Esophagus muscularis mucosa (tissue), 4 donors: Measurements from ENCODE around the gene CCDC88C. TPM values are rescaled to one million over a fixed set of nuclear protein-coding genes. Genes with fewer than 3 reads are reported as not detected.

Experiments used
- DNase-seq: peaks from one replicate; pipeline ENCODE4 v3.0.0-alpha.2; 2017; ENCODE audit errors: extremely low spot score
- H3K27ac ChIP-seq, 4 donors: fragments of 200-600 bp; sonication (generic); replicated peaks in 1 of 4; 1 replicate in 3 of 4; 2 replicates in 1 of 4; pipeline ENCODE4 v1.5.1; 2016 to 2019; ENCODE audit warnings: mild to moderate bottlenecking in 1 of 4
- H3K27me3 ChIP-seq, 4 donors: fragments of 200-600 bp; sonication (generic); one replicate each; pipeline versions ENCODE4 v1.5.1 to v1.6.0; 2016 to 2019
- H3K36me3 ChIP-seq, 4 donors: fragments of 200-600 bp; sonication (generic); one replicate each; pipeline ENCODE4 v1.5.1; 2016 to 2019
- H3K4me1 ChIP-seq, 4 donors: fragments of 200-600 bp; sonication (generic); one replicate each; pipeline ENCODE4 v1.5.1; 2016 to 2019
- H3K4me3 ChIP-seq, 4 donors: fragments of 200-600 bp; sonication (generic); 1 replicate in 2 of 4; 2 replicates in 2 of 4; pipeline ENCODE4 v1.5.1; 2016 to 2019; ENCODE audit warnings: mild to moderate bottlenecking in 4 of 4, moderate library complexity in 1 of 4
- H3K9me3 ChIP-seq, 4 donors: fragments of 200-600 bp; sonication (generic); 1 replicate in 3 of 4; 2 replicates in 1 of 4; pipeline ENCODE4 v1.5.1; 2016 to 2019
- EP300 ChIP-seq: sonication (generic); formaldehyde crosslinking; IDR thresholded peaks from one replicate; pipeline ENCODE4 v1.6.1; 2017; ENCODE audit warnings: antibody characterized with exemption
- POLR2A ChIP-seq: fragments of 450-650 bp; IDR thresholded peaks from one replicate; pipeline ENCODE4 v1.6.1; 2017; ENCODE audit warnings: antibody characterized with exemption, moderate library complexity, mild to moderate bottlenecking, low read depth
- POLR2AphosphoS5 ChIP-seq, 2 donors: sonication (generic); formaldehyde crosslinking; IDR thresholded peaks; one replicate each; pipeline ENCODE4 v1.6.1; 2017; ENCODE audit warnings: antibody characterized with exemption in 2 of 2
- WGBS: methylation state at CpG from one replicate; pipeline ENCODE4 v1.1.5; 2018; 5-methylcytosine and 5-hydroxymethylcytosine counted together
- intact Hi-C: fragments of 100-400 bp; cut with DNase I; formaldehyde crosslinking; loops from one replicate; pipeline ENCODE4 v1.15.1; 2023
- total RNA-seq, 4 donors: library from RNA; depleted of rRNA; stranded (reverse); fragments of >200 nt; gene quantifications; one replicate each; pipeline versions ENCODE4 v1.1.0 to v1.2.1, GENCODE V29; 2016
- TF ChIP-seq, protein P1 (sequence below), 3 experiments: fragments of 200-600 bp in 2 of 3; fragments of 450-650 bp in 1 of 3; sonication (generic) in 2 of 3; IDR thresholded peaks; one replicate each; pipeline ENCODE4 v1.5.1; 2017 to 2019; ENCODE audit warnings: antibody characterized with exemption in 3 of 3, mild to moderate bottlenecking in 2 of 3, moderate library complexity in 1 of 3

Gene CCDC88C
- total RNA-seq, 4 donors from 2014 or later, result 4.2 to 6.3 (median 5.6) TPM

- no peaks in the 10 kb centered on the region for H3K9me3 ChIP-seq
- no peak overlapping the region for H3K4me3 ChIP-seq
- H3K36me3 ChIP-seq, result peaks cover 0 to 31% (median under 1%) of the 10 kb centered on the region in 4 donors
- no peak overlapping the region for H3K27ac ChIP-seq
- no peaks in the 10 kb centered on the region for H3K27me3 ChIP-seq
- 92% methylated on average over 12 of the region's 14 CpGs for WGBS
- no peak for DNase-seq
- peaks cover 5 to 23% (median 12%) of the 10 kb centered on the region in 4 donors for H3K4me1 ChIP-seq
- TF ChIP-seq, protein P1, sequence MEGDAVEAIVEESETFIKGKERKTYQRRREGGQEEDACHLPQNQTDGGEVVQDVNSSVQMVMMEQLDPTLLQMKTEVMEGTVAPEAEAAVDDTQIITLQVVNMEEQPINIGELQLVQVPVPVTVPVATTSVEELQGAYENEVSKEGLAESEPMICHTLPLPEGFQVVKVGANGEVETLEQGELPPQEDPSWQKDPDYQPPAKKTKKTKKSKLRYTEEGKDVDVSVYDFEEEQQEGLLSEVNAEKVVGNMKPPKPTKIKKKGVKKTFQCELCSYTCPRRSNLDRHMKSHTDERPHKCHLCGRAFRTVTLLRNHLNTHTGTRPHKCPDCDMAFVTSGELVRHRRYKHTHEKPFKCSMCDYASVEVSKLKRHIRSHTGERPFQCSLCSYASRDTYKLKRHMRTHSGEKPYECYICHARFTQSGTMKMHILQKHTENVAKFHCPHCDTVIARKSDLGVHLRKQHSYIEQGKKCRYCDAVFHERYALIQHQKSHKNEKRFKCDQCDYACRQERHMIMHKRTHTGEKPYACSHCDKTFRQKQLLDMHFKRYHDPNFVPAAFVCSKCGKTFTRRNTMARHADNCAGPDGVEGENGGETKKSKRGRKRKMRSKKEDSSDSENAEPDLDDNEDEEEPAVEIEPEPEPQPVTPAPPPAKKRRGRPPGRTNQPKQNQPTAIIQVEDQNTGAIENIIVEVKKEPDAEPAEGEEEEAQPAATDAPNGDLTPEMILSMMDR (IDR thresholded peaks at IDR 0.05), result no peak
- TF ChIP-seq EP300, result no peak
- no peak for TF ChIP-seq POLR2AphosphoS5 (IDR thresholded peaks at IDR 0.05)
- no peak for TF ChIP-seq POLR2A
- intact Hi-C loops, result loop anchor here (10.0 kb wide), 1 partner anchor 218 kb away; the partner anchor contains the start of gene RPS6KA5
Measured at GRCh38 chr14:91282954-91283645, 134.5 kb downstream of the CCDC88C start.

GRCh38 chr14:91281346-91281745 is 136.3 kb downstream of the CCDC88C start:
- peaks cover 0 to 45% (median 9%) of the 10 kb centered on the region in 4 donors for H3K36me3 ChIP-seq
- H3K4me1 ChIP-seq, result peaks cover 5 to 23% (median 12%) of the 10 kb centered on the region in 4 donors
- no peak for DNase-seq
- WGBS, result 95% methylated on average over 9 of the region's 9 CpGs
- H3K4me3 ChIP-seq, result no peak overlapping the region
- no peak overlapping the region for H3K27ac ChIP-seq
- H3K27me3 ChIP-seq, result no peaks in the 10 kb centered on the region
- intact Hi-C loops, result loop anchor here (10.0 kb wide), 1 partner anchor 217 kb away; the partner anchor contains the start of gene RPS6KA5
- TF ChIP-seq POLR2AphosphoS5 (IDR thresholded peaks at IDR 0.05) (no peak), POLR2A (no peak)
- H3K9me3 ChIP-seq, result no peaks in the 10 kb centered on the region

DNA sequence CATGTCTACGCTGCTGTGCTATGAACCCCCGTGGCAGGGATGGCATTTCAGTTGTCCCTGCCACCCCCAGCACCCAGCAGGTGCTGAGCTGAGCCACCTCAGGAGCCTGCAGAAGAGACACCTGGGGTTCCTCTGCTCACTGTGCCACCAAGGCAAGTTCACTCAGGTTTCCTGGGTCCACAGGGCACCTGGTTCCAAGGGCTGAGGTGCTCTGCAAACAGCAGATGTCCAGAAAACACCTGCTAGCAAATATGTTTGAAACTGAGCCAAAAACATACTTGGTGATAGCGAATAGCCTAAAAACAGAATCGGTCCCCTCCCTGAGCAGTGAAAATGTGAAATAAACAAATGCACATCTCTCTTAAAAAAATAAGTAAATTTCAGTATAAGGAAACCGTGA is 137.5 kb downstream of the CCDC88C start:
- H3K27ac ChIP-seq, result no peak overlapping the region
- peaks cover 0 to 45% (median 9%) of the 10 kb centered on the region in 4 donors for H3K36me3 ChIP-seq
- no peak overlapping the region for H3K4me3 ChIP-seq
- no peak for DNase-seq
- WGBS, result 96% methylated on average over 5 of the region's 5 CpGs
- intact Hi-C loops, result loop anchor here (10.0 kb wide), 1 partner anchor 215 kb away; the partner anchor contains the start of gene RPS6KA5
- no peaks in the 10 kb centered on the region for H3K27me3 ChIP-seq
- TF ChIP-seq POLR2AphosphoS5 (IDR thresholded peaks at IDR 0.05) (no peak), POLR2A (no peak), EP300 (no peak)
- TF ChIP-seq, protein P1 (IDR thresholded peaks at IDR 0.05), result no peak
- peaks cover 5 to 18% (median 12%) of the 10 kb centered on the region in 4 donors for H3K4me1 ChIP-seq
- no peaks in the 10 kb centered on the region for H3K9me3 ChIP-seq

DNA sequence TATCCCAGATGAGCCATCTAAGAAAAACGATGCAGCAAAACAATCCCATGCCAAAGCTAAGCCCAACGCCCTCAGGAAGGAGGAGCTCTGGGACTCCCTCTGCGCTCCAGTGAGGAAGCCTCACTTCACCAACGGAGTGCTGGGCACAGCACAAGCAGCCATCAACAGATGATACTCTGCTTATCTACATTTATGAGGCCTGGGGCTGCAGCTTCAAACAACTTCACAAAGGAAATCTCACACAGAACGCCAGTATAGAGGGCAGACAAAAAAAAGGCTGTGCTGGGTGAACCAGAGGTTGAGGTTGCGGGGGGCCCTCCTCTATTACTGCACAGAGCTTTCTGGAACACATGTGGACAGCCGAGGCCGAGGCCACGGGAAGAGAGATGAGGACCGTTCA is 138.3 kb downstream of the CCDC88C start:
- intact Hi-C loops, result no loop called here
- WGBS, result 96% methylated on average over 10 of the region's 10 CpGs
- H3K4me3 ChIP-seq, result no peak overlapping the region
- peaks cover 0 to 43% (median 9%) of the 10 kb centered on the region in 4 donors for H3K36me3 ChIP-seq
- H3K4me1 ChIP-seq, result peaks cover 3 to 10% (median 7%) of the 10 kb centered on the region in 4 donors
- H3K9me3 ChIP-seq, result no peaks in the 10 kb centered on the region
- TF ChIP-seq POLR2A (no peak), POLR2AphosphoS5 (IDR thresholded peaks at IDR 0.05) (no peak), EP300 (no peak)
- TF ChIP-seq, protein P1 (IDR thresholded peaks at IDR 0.05), result no peak
- no peaks in the 10 kb centered on the region for H3K27me3 ChIP-seq
- no peak overlapping the region for H3K27ac ChIP-seq
- DNase-seq, result no peak

GRCh38 chr14:91278383-91278715 is 139.3 kb downstream of the CCDC88C start:
- intact Hi-C loops, result no loop called here
- H3K4me1 ChIP-seq, result peaks cover 0 to under 1% (median 0%) of the 10 kb centered on the region in 4 donors
- H3K9me3 ChIP-seq, result no peaks in the 10 kb centered on the region
- TF ChIP-seq, protein P1 (IDR thresholded peaks at IDR 0.05), result no peak
- TF ChIP-seq POLR2A, result no peak
- TF ChIP-seq EP300, result no peak
- no peak for TF ChIP-seq POLR2AphosphoS5 (IDR thresholded peaks at IDR 0.05)
- peaks cover 0 to 39% (median 11%) of the 10 kb centered on the region in 4 donors for H3K36me3 ChIP-seq
- H3K27me3 ChIP-seq, result no peaks in the 10 kb centered on the region
- 99% methylated on average over 5 of the region's 5 CpGs for WGBS
- H3K4me3 ChIP-seq, result no peak overlapping the region
- no peak for DNase-seq
- no peak overlapping the region for H3K27ac ChIP-seq
